GM21737 (cell line): ENCODE data around the gene MTHFD2.
"Not testable (repeated sequence)": the region's sequence is repeated elsewhere in the genome, so short reads cannot be mapped to it uniquely, and the experiment has no call there.

ENCODE experiments used
- ATAC-seq: cut with Tn5 transposase; IDR thresholded peaks from one replicate; pipeline ENCODE4 v1.9.1; 2021; ENCODE audit warnings: mild to moderate bottlenecking, moderate library complexity; ENCODE audit not compliant: unreplicated experiment

MTHFD2 gene

GRCh38 chr2:74198461-74199274 is at the start of gene MTHFD2:
MTHFD2 (plus strand) TSS chr2:74198615; CDS start chr2:74198642, 27 bp downstream.
- peak; percentile 83 for ATAC-seq

DNA sequence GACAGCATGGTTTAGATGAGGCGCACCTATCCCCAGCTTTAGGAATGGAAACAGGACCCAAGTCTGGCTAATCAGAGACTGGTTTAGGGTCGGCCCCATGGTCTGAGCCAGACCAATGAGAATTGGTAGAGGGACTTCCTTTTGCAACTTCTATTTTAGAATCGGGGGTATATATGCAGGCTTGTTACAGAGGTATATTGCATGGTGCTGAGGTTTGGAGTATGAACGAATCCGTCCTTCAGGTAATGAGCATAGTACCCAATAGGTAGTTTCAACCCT is 49.2 kb upstream of the MTHFD2 start:
- no peak for ATAC-seq

DNA sequence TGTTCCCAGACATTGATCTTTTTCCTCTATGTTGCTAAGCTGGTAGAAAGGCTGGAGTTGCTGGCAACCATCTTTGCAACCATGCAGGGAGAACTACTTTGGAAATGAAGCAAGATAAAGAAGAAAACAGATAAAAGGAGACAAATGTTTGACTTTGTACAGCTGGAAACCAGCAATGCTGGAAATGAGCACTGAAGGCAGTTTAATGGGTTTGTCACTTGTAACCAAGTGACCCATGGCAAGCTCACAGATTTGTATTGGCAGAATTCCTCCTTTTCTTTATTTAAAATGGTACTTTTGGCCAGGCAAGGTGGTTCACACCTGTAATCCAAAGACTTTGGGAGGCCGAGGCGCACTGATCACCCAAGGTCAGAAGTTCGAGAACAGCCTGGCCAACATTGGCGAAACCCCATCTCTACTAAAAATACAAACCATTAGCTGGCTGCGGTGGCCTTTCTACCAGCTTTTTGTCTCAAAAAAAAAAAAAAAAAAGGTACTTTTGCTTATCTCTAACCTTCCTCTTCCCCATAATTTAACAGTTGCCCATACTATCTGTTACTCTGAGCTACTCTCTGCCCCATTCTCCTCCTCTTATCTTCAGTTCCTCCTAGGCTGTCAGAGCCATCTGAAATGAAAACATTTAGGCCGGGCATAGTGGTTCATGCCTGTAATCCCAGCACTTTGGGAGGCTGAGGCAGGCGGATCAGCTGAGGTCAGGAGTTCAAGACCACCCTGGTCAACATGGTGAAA is 48.7 kb upstream of the MTHFD2 start:
- no peak for ATAC-seq

DNA sequence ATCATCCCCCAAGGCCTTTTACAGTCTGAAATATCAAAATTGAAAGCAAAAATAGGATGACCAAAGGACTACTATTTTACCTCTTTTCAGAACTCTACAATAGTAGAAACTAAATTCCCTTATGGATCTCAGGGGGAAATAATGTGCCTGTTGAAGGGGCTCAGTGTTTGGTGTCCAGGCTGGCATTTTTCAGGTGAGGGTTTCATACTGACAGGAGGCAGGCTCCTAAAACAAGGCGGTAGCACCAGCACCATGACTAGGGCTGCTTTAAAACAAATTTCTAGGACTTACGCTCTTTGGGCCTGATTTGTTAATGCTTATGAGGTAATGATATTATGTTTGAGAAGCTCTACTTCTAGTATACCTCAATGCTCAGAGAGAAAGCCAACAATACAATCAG is 45.5 kb upstream of the MTHFD2 start:
- no peak for ATAC-seq

DNA sequence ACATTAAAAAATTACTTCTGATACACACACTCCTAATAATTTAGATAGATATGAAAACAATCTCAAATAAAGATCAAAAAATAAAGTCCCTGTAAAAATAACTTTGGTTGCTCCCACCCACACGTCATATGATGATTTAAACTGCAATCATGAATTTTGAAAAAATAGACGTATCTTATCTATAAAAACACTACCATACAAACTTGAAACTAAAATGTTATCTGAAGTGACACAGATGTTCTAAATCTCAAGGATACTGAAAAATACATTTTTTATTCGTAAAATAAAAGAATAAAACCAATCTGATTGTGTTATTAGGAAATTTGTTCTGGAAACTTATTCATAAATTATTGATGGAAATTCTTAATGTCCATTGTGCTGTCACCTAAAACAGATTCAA is 42.6 kb upstream of the MTHFD2 start:
- ATAC-seq = no peak

DNA sequence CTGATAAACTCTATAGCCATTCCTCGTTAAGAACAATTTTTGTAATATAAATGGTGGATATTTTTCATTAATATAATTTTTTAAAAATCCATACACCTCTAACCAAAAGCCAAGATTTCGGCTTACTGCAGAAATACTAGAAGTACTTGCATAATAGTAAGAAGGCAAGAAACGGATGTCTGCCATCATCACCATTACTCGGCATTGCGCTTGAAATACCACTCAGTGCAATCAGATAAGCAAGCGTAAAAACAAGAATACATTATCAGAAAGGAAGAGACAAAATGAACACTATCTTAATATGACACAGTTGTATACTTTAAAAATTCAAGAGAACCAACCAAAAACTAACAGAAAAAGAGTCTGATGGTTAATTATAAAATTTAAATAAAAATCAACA is 35.5 kb upstream of the MTHFD2 start:
- no peak for ATAC-seq

- ATAC-seq = no peak
These were observed 33.7 kb upstream of the MTHFD2 start for GRCh38 chr2:74164761-74165160.

- ATAC-seq = no peak
These were observed 29.7 kb upstream of the MTHFD2 start for GRCh38 chr2:74168739-74169138.

DNA sequence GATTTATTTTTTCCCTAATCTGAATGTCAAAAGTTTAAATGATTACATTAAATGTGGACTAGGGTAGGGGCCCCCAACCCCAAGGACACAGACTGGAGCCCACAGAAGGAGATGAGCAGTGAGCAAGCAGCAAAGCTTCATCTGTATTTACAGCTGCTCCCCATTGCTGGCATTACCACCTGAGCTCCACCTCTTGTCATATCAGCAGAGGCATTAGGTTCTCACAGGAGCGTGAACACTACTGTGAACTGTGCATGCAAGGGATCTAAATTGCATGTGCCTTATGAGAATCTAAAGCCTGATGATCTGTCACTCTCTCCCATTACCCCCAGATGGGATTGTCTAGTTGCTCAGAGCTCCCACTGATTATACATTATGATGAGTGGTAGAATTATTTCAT is 23.5 kb upstream of the MTHFD2 start:
- ATAC-seq = no peak

DNA sequence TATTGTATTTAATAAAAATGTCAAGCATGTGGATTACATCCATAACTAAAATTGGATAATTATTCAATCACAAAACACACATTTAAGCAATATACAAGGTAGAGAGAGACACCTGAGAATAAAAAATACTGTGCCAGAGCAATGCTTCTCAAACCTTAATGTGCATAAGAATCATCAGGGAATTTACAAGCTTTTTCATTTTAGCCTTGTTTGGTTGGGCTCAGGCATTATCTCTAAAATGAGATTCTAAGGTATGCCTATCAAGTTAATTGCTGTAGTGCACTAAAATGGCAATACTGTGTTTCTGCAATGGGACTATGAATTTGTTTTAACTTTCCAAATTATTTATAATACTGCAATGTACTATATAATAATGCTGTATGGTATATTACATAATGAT is 20.7 kb upstream of the MTHFD2 start:
- ATAC-seq = no peak

- ATAC-seq = peak; percentile 80
These were observed 20.0 kb upstream of the MTHFD2 start, which contains the start of gene MOB1A for GRCh38 chr2:74178211-74179062. MOB1A (minus strand) TSS chr2:74178879; CDS start chr2:74178674, 205 bp downstream.

- ATAC-seq = peak; percentile 0
These were observed 19.2 kb upstream of the MTHFD2 start for GRCh38 chr2:74179063-74179865.

DNA sequence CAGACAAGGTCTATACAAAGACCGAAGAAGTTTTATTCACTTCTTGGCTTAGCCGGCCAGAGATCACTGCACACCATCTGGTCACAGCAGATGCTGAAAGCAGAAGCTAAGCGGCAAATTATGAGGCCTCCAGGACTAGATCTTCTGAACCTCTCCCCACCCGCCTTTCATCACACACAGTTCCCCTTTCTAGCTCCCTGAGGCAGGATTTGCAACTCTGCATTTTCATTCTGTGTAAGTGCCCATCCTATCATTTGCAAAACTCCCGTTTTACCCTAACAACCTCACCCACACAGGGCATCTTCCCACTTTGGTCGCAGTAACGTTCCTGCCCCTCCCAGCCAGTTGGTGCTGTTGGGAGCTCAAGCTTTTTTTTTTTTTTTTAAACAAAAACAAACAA is 16.7 kb upstream of the MTHFD2 start:
- peak; percentile 33 for ATAC-seq

DNA sequence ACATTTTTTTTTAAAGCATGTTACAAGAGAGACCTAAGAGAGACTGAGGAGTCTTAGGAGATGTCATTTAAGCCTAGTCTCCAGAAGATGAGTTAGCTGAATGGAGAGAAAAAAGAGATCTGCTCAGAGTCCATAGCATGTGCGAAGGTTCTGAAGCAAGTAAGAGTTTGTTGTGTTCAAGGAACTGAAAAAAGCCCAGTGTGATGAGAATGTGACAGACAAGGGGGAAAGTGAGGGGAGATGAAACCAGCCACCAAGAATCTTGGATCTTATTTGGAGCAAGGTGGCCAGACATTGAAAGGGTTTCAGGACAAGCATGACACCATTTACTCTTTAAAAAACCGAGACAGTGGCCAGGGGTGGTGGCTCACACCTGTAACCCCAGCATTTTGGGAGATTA is 14.5 kb upstream of the MTHFD2 start:
- no peak for ATAC-seq

DNA sequence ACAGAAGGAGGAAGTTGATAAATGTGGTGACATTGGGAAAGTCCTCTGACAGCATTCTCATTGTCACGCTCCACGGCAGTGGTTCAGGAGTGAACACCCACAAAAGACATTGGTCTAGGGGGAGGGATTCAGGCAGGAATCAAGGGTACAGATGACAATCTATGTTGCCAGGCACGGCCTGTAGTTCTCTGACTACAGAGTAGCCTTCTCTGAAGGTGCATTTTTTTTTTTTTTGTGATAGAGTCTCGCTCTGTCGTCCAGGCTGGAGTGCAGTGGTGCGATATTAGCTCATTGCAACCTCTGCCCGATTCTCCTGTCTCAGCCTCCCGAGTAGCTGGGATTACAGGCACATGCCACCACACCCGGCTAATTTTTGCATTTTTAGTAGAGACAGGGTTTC is 12.4 kb upstream of the MTHFD2 start:
- ATAC-seq = peak; percentile 47

DNA sequence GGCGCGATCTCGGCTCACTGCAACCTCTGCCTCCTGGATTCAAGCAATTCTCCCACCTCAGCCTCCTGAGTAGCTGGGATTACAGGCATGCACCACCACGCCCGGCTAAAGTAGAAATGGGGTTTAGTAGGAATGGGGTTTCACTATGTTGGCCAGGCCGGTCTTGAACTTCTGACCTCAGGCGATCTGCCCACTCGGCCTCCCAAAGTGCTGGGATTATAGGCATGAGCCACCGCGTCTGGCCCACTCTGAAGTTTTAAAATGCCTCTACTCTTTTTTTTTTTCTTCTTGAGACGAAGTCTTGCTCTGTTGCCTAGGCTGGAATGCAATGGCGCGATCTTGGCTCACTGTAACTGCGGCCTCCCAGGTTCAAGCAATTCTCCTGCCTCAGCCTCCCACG is 11.7 kb upstream of the MTHFD2 start:
- not testable (repeated sequence) for ATAC-seq

- no peak for ATAC-seq
These were observed 10.3 kb upstream of the MTHFD2 start for GRCh38 chr2:74188018-74188601.

DNA sequence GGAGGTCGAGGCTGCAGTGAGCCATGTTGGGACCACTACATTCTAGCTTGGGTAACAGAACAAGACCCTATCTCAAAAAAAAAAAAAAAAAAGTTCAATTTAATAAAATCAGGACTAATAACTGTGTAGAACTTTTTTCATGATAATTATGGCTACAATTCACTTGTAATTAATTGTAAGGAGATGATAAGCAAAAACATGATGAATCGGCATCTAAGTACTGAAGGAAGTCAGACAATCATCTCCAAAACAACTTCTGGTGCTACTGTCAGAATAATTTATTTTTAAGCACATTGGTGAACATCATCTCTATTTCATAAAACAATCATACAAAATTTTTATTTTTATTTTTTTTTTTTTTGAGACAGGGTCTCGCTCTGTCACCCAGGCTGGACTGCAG is 9.7 kb upstream of the MTHFD2 start:
- ATAC-seq = no peak

GRCh38 chr2:74191596-74192380 is 6.6 kb upstream of the MTHFD2 start:
- ATAC-seq = no peak

GRCh38 chr2:74194799-74195198 is 3.6 kb upstream of the MTHFD2 start:
- ATAC-seq = no peak
